ENCODE data around the gene LIM2.
A peak's percentile ranks its signal among the peaks of the same experiment; 100 is the strongest.

The LIM2 gene

GRCh38 chr19:51341066-51341465, 46.7 kb downstream of the LIM2 start:
- no peak for DNase-seq (ENCODE audit: low read depth in 2 of 3, low spot score in 2 of 3)

- DNase-seq (ENCODE audit: low read depth in 2 of 3, low spot score in 2 of 3): peak; percentile 86 to 97 (median 96)
Measured at GRCh38 chr19:51339687-51340656, 47.8 kb downstream of the LIM2 start.

- no peak for DNase-seq (ENCODE audit: low read depth in 2 of 3, low spot score in 2 of 3)
Measured at GRCh38 chr19:51339313-51339686, 48.5 kb downstream of the LIM2 start.

GRCh38 chr19:51338563-51339312, 49.0 kb downstream of the LIM2 start:
- peak; percentile 76 to 82 (median 82) for DNase-seq (ENCODE audit: low read depth in 2 of 3, low spot score in 2 of 3)

- no peak for DNase-seq (ENCODE audit: low read depth in 2 of 3, low spot score in 2 of 3)
Measured at GRCh38 chr19:51337861-51338562, 49.8 kb downstream of the LIM2 start.

GRCh38 chr19:51337141-51337860, 50.5 kb downstream of the LIM2 start:
- DNase-seq (ENCODE audit: low read depth in 2 of 3, low spot score in 2 of 3): no peak

- no peak for DNase-seq (ENCODE audit: low read depth in 2 of 3, low spot score in 2 of 3)
Measured at GRCh38 chr19:51333836-51334460, 53.8 kb downstream of the LIM2 start.

- no peak for DNase-seq (ENCODE audit: low read depth in 2 of 3, low spot score in 2 of 3)
Measured at GRCh38 chr19:51331716-51332115, 56.1 kb downstream of the LIM2 start.

GRCh38 chr19:51331193-51331592, 56.6 kb downstream of the LIM2 start:
- DNase-seq (ENCODE audit: low read depth in 2 of 3, low spot score in 2 of 3): no peak

GRCh38 chr19:51330366-51330765, 57.4 kb downstream of the LIM2 start:
- DNase-seq (ENCODE audit: low read depth in 2 of 3, low spot score in 2 of 3): no peak

Data from activated CD8-positive, alpha-beta memory T cell treated with anti-CD3 and anti-CD28 coated beads for 48 hours (primary cell).